AG09319 (cell line): Measurements from ENCODE around the gene CSRNP3.

ENCODE experiments used
- DNase-seq: peaks from one replicate; pipeline ENCODE4 v3.0.0-alpha.2; 2010; ENCODE audit warnings: low read depth; ENCODE audit errors: extremely low read depth
- TF ChIP-seq, protein P1 (sequence below): IDR thresholded peaks from 2 replicates; pipeline ENCODE4 v1.5.1; 2011; ENCODE audit warnings: low read depth, mild to moderate bottlenecking, inconsistent platforms, low read length, moderate library complexity

CSRNP3 gene

GRCh38 chr2:165691615-165692014 is 222.1 kb downstream of the CSRNP3 start:
- no peak for DNase-seq
- TF ChIP-seq, protein P1, sequence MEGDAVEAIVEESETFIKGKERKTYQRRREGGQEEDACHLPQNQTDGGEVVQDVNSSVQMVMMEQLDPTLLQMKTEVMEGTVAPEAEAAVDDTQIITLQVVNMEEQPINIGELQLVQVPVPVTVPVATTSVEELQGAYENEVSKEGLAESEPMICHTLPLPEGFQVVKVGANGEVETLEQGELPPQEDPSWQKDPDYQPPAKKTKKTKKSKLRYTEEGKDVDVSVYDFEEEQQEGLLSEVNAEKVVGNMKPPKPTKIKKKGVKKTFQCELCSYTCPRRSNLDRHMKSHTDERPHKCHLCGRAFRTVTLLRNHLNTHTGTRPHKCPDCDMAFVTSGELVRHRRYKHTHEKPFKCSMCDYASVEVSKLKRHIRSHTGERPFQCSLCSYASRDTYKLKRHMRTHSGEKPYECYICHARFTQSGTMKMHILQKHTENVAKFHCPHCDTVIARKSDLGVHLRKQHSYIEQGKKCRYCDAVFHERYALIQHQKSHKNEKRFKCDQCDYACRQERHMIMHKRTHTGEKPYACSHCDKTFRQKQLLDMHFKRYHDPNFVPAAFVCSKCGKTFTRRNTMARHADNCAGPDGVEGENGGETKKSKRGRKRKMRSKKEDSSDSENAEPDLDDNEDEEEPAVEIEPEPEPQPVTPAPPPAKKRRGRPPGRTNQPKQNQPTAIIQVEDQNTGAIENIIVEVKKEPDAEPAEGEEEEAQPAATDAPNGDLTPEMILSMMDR, result peak; percentile 3; the same call in 1 of the 2 replicates

GRCh38 chr2:165692906-165693305 is 223.4 kb downstream of the CSRNP3 start:
- no peak for DNase-seq
- TF ChIP-seq, protein P1, result no peak

DNA sequence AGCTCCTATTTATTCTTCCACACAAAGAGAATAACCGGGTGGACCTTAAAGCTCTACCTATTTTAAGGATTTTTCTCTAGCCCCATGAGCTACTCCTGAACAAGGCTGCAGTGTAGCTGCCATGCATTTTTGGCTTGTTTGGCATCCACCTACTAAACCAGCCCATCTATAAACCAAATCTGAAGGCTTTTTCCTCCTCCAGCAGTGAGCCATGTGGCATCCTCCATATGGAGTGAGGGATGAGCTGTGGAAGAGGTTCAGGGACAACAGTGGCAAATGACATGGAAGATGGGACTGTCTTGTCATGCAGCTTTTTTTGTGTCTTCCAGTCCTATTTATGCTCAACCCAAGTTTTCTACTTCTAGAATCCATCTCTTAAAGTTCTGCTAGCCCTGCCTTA is 224.3 kb downstream of the CSRNP3 start:
- DNase-seq, result no peak
- TF ChIP-seq, protein P1, result no peak

- TF ChIP-seq, protein P1, result no peak
- DNase-seq, result no peak
Observed at GRCh38 chr2:165697748-165698443, 228.4 kb downstream of the CSRNP3 start.

DNA sequence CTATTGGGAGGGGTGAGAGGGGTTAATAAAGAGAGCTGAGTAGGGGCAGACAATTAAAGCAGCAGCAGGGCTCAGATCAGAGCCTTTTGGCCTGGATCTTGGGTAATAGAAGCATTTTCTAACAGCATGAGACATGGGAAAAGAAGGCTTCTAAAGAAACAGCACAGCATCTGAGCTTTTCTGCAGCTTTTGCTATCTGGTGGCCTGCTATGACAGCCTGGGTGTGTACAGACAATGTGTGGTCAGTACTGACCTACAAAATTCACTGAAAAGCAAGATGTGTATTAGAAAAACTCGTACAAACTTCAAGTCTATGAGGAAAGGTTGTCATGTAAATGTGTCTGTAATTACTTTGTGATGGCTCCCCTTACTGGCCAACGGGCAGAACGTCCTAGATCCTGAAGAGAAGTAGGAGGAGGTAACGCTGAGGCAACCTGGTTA is 229.0 kb downstream of the CSRNP3 start:
- TF ChIP-seq, protein P1, result peak; percentile 66
- DNase-seq, result no peak

DNA sequence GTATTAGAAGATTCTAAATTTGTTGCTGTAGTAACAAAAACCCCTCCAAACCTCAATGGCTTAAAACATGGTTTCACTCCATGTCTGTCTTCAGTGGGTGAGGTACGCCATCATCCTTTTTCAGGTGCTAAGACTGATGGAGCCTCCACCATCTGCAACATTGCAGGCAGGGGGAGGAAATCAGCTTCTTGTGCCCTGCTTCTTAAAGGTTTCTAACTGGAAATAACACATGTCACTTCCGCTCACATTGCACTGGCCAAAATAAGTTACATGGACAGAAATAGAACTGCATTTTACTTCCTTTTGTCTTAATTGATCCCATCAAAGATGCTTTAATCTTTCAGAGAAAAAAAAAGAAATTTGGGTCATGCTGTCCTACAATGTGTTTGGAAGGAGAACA is 230.4 kb downstream of the CSRNP3 start:
- DNase-seq, result no peak
- TF ChIP-seq, protein P1, result no peak

GRCh38 chr2:165700531-165700930 is 231.0 kb downstream of the CSRNP3 start:
- DNase-seq, result no peak
- TF ChIP-seq, protein P1, result no peak
